A673 (cell line): Measurements from ENCODE around the gene GPX3.

Experiments
- CTCF ChIP-seq: fragments of 300-800, 200-600 bp; sonication (generic); conservative IDR thresholded peaks from 2 replicates; pipeline ENCODE4 v1.5.1; 2017; ENCODE audit warnings: low read depth, mild to moderate bottlenecking, antibody characterized with exemption, low read length, moderate library complexity, mixed read lengths
- EZH2 ChIP-seq: fragments of 200-600 bp; sonication (generic); IDR thresholded peaks from 2 replicates; pipeline ENCODE4 v1.6.1; 2017; ENCODE audit warnings: borderline replicate concordance, low read depth, mild to moderate bottlenecking, mixed read lengths, antibody characterized with exemption, low read length; ENCODE audit not compliant: poor library complexity, severe bottlenecking

- TF ChIP-seq CTCF (no peak), EZH2 (no peak)
Measured at GRCh38 chr5:151030056-151030336, 9.6 kb downstream of the GPX3 start.
